Measurements from ENCODE around the gene DGKZ. TPM values are rescaled to one million over a fixed set of nuclear protein-coding genes. Genes with fewer than 3 reads are reported as not detected.

DGKZ gene
- total RNA-seq, 1 donor from 2014 or later = 67.5 TPM

- intact Hi-C loops (cut with DNase I) = loop anchor here (10.0 kb wide), 1 partner anchor 50 kb away; no protein-coding TSS in a partner anchor
- ATAC-seq (no peak), DNase-seq (ENCODE audit: missing footprints) (no peak)
These were observed 57.3 kb downstream of the DGKZ start for GRCh38 chr11:46404476-46405017.

- DNase-seq (ENCODE audit: missing footprints) = no peak
- ATAC-seq = no peak
- intact Hi-C loops (cut with DNase I) = loop anchor here (10.0 kb wide), 1 partner anchor 47 kb away; no protein-coding TSS in a partner anchor
These were observed 60.4 kb downstream of the DGKZ start for GRCh38 chr11:46407635-46408034.

GRCh38 chr11:46408407-46408986, 61.2 kb downstream of the DGKZ start:
- ATAC-seq (no peak), DNase-seq (ENCODE audit: missing footprints) (no peak)
- intact Hi-C loops (cut with DNase I) = loop anchor here (10.0 kb wide), 1 partner anchor 46 kb away; no protein-coding TSS in a partner anchor

- intact Hi-C loops (cut with DNase I) = no loop called here
- no peak for DNase-seq (ENCODE audit: missing footprints)
- ATAC-seq = no peak
These were observed 62.8 kb downstream of the DGKZ start for GRCh38 chr11:46410021-46410420.

DNA sequence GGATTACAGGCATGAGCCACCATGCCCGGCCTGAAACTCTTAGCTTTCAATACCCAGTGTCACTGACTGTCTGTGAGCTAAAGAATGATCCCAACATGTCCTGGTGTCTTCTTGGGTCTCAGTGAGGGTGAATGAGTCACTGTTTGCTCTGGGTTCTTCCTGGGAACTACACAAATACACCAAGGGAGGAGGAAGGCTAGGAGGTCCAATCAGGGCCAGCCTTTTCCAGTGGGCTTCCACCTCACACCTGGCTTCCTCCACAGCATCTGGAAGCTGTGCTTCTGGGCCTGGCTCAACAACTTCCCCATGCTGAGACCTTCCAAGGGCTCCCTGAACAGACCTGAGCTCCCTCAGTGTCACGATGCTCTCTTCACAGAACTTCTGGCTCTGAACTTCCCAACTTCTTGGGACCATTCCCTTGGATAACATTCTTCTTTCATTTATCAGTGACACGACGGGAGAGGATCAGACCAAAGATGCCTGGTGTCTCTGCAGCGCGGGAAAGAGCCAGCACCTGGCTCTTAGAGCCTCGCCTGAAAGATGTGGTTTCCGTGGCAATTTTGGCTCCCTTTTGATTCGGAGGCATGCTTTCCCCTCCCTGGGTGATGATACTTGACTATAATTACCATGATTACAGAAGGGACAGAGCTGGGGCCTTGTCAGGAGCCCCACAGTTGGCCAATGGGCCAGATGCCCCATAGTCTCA, 66.7 kb downstream of the DGKZ start:
- DNase-seq (ENCODE audit: missing footprints) (no peak), ATAC-seq (no peak)
- intact Hi-C loops (cut with DNase I) = no loop called here

DNA sequence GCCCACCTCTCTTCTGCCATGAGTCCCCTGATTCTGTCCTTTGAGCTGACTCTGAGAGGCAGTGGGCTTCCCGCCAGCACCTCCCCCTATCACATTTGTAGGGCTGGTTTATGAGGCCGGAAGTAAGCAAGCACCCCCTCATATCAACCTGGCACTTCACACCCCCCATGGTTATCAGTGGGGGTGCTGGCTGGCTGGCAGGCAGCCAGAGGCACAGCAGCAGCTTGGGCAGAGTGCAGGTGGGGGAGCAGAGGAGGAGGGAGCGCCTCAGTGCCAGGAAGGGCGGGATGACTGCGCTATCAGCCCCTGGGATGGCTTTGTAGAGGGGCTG, 67.2 kb downstream of the DGKZ start:
- intact Hi-C loops (cut with DNase I) = no loop called here
- DNase-seq (ENCODE audit: missing footprints) = no peak
- no peak for ATAC-seq

DNA sequence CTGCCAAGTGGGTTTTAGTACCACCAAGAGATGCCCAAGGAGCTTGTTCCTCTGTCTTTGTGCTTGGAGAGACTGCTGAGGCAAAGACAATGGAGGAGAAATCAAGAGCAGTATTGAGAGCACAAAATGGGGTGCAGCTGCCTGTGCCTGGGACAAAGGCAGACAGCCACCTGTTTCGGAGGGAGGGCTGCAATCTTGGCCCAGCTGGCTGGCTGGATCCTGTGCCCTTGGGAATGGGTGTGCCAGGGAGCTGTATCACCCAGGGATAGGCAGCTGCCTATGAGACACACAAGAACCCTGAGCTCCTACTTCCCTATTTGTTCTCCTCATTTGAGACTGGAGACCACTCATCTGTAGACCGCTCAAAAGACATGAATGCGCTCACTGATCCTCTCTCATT, 67.6 kb downstream of the DGKZ start:
- DNase-seq (ENCODE audit: missing footprints) (no peak), ATAC-seq (no peak)
- intact Hi-C loops (cut with DNase I) = no loop called here

- DNase-seq (ENCODE audit: missing footprints) (no peak), ATAC-seq (no peak)
- intact Hi-C loops (cut with DNase I) = no loop called here
These were observed 70.4 kb downstream of the DGKZ start for GRCh38 chr11:46417711-46418110.

DNA sequence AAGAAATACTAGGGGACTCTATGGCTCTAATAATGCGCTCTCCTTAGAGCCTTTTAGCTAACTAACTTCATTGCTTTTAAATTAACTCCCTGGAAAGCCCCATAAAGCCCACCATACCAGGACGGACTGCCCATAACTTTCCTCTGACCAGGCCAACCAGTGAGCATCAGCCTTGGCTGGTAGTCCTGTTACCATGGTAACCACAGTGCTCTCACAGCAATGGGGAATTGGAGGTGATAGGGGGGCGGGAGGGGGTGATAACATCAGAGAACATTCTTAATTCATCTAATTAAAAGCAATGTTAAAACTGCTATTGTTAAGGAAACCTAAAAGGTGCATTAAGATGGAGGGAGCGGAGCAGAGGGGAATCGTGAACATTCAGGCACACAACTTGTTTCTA, 71.5 kb downstream of the DGKZ start:
- no peak for ATAC-seq
- intact Hi-C loops (cut with DNase I) = no loop called here
- DNase-seq (ENCODE audit: missing footprints) = no peak

GRCh38 chr11:46420513-46420912, 73.2 kb downstream of the DGKZ start:
- intact Hi-C loops (cut with DNase I) = no loop called here
- no peak for DNase-seq (ENCODE audit: missing footprints)
- no peak for ATAC-seq

- intact Hi-C loops (cut with DNase I) = no loop called here
- DNase-seq (ENCODE audit: missing footprints) = no peak
- ATAC-seq = peak; percentile 23
These were observed 74.1 kb downstream of the DGKZ start for GRCh38 chr11:46421257-46421880.

- intact Hi-C loops (cut with DNase I) = no loop called here
- ATAC-seq = no peak
- no peak for DNase-seq (ENCODE audit: missing footprints)
These were observed 75.3 kb downstream of the DGKZ start for GRCh38 chr11:46422588-46422987.

- ATAC-seq (no peak), DNase-seq (ENCODE audit: missing footprints) (no peak)
- intact Hi-C loops (cut with DNase I) = no loop called here
These were observed 79.1 kb downstream of the DGKZ start for GRCh38 chr11:46426233-46426991.

DNA sequence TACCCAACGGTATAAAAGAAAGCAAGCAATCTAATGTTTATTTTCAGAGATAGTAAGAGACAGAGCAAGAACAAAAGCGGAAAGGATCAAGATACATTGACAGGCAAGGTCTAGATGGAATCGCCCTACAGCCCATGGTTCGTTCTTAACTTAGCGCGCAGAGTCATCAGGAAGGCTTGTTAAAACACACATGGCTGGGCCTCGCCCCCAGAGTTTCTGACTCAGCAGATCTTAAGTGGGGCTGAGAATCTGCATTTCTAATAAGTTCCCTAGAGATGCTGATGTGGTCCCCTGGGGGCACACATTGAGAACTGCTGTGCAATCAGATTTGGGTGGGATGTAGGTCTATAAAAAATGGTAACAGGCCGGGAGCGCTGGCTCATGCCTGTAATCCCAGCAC, 80.1 kb downstream of the DGKZ start:
- DNase-seq (ENCODE audit: missing footprints) = no peak
- ATAC-seq = no peak
- intact Hi-C loops (cut with DNase I) = no loop called here

DNA sequence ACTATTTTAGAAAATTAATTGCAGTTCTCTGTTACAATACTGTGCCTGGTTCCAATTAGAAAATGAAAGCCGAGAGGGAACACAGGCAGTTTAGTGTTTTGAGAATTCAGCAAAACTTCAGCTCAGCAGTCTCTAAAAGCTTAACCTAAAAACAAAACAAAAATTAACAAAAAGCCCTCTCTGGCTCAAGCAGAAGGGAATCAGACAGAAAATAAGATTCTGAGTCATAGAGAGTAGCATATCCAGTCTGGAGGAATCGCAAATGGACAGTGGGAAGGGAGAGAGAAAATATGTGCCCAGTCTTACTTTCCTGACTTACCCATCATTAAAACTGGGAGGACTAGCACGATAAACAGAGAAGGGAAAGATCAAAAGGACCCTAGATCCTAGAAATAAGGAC, 82.5 kb downstream of the DGKZ start:
- intact Hi-C loops (cut with DNase I) = no loop called here
- DNase-seq (ENCODE audit: missing footprints) = no peak

More for the DNA sequence above, 82.5 kb downstream of the DGKZ start:
- ATAC-seq = no peak

Small RNA genes lying within 50 kb of the gene (microRNA-seq; reads per million reads assigned to microRNA genes)
- gene MIR4688 = not detected

Other genes starting within 250 kb of the DGKZ start
- gene PHF21A, start 226.0 kb upstream of the DGKZ start, total RNA-seq = 35.4 TPM
- 64.1 TPM for gene CREB3L1, start 69.8 kb upstream of the DGKZ start, total RNA-seq
- gene MDK, start 34.2 kb downstream of the DGKZ start, total RNA-seq = 3.2 TPM
- gene CHRM4, start 44.3 kb downstream of the DGKZ start, total RNA-seq = not detected
- 14.8 TPM for gene AMBRA1, start 246.6 kb downstream of the DGKZ start, total RNA-seq

Data from Right ventricle myocardium inferior (tissue), 1 donor.